NCI-H1930 (cell line): ENCODE results near the gene NFIX.
"Not testable (repeated sequence)": the region's sequence is repeated elsewhere in the genome, so short reads cannot be mapped to it uniquely, and the experiment has no call there.

Source experiments
- DNase-seq, 2 experiments: peaks; one replicate each; lab custom pipeline; 2025; lab: John Stamatoyannopoulos, UW

NFIX gene

DNA sequence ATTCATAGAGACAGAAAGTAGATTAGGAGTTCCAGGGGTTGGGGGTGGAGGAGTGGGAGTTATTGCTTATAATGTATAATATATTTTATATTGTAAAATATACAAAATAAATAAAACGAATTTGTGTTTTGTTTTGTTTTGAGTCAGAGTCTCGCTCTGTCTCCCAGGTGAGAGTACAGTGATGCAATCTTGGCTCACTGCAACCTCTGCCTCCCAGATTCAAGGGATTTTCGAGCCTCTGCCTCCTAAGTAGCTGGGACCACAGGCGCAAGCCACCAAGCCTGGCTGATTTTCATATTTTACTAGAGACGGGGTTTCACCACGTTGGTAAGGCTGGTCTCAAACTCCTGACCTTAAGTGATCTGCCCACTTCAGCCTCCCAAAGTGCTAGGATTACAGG lies 35.8 kb upstream of the NFIX start:
- DNase-seq, result no peak

DNA sequence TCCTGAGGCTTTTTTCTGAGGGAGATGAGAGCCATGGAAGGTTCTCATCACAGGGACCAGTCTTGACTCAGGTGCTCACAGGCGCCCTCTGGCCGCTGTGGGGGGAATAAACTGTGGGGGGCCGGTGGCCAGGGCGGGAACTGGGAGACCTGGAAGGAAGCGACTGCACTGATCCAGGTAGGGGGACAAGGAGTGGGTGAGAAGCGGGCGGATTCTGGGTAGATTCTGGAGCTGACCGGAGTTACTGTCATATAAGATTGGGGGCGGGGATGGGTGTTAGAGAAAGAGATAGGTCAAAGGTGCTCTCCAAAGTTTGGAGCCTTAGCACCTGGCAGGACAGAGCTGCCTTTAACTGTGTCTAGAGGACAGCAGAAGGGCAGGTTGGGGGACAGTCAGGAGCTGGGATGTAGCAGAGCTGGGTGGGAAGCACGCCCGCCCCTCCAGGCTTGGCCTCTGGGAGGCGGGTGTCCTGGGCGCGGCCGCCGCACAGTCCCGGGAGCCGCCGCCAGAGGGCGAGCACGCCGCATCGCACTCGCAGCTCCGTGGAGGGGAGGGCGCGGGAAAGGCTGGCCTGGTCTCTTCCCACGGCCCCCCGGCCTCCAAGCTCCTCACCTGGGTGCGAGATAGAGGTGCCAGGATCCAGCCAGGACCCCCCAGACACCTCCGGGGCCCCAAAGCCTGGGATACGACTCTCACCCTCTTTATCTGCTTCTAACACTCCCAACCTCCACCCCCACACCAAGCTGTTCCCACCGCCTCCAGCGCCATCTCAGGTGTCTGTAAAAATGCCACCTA lies 30.1 kb upstream of the NFIX start:
- peak; percentile 59 to 74 for DNase-seq

DNA sequence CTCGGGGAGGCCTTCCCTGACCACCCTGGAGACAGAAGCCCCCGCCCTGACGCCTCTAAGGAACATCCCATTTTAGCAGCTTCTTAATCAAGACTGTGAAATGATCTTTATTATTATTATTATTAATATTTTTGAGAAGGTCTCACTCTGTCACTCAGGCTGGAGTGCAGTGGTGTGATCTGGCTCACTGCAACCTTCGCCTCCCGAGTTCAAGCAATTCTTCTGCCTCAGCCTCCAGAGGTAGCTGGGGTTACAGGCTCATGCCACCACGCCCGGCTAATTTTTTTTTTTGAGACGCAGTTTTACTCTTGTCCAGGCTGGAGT lies 29.5 kb upstream of the NFIX start:
- DNase-seq, result no peak

DNA sequence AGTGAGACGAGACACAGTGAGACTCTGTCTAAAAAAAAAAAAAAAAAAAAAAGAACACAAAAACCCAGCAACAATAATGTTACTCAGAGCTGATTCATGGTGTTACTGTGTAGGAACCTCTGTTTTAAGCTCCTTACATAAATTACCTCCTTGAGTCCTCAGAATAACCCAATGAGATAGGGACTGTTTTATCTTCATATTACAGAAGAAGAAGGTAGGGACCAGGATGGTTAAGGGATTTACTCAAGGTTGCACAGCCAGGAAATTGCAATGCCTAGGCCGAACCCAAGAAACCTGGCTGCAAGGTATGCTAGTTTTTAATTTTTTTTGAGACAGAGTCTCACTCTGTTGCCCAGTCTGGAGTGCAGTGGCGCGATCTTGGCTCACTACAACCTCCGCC lies 27.4 kb upstream of the NFIX start:
- DNase-seq, result no peak

DNA sequence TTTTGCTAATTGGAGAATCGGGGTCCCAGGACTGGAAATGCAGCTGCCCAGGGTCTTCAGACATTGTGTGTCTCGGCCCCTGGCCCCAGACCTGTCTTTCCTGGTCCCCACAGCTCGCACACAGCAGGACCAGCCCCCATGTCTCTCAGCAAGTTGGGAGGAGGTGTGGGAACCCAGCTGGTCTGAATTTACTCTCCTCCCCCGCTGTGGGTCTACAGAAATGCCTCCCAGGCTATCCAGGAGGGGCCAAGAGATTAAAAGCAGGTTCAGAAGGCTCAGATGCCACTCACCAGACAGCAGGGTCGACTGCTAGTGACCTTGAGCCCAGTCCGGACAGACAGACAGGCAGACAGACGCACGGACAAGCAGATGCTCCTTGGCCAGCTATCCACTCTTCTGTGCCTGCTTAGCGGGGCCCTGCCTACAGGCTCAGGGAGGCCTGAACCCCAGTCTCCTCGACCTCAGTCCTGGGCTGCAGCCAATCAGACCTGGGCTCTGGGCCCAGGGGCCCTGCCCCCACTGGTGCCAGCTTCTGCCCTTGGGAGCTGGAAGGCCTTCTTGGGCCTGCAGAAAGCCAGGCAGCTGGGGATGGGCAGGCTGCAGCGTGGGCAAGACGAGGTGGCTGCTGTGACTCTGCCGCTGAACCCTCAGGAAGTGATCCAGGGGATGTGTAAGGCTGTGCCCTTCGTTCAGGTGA lies 25.8 kb upstream of the NFIX start, which contains the start of gene DAND5:
Gene DAND5, plus strand, starts transcription at position 285 of the 697 bp plus-strand sequence. Its CDS starts 85 bp downstream, at position 370.
- DNase-seq, result no peak

DNA sequence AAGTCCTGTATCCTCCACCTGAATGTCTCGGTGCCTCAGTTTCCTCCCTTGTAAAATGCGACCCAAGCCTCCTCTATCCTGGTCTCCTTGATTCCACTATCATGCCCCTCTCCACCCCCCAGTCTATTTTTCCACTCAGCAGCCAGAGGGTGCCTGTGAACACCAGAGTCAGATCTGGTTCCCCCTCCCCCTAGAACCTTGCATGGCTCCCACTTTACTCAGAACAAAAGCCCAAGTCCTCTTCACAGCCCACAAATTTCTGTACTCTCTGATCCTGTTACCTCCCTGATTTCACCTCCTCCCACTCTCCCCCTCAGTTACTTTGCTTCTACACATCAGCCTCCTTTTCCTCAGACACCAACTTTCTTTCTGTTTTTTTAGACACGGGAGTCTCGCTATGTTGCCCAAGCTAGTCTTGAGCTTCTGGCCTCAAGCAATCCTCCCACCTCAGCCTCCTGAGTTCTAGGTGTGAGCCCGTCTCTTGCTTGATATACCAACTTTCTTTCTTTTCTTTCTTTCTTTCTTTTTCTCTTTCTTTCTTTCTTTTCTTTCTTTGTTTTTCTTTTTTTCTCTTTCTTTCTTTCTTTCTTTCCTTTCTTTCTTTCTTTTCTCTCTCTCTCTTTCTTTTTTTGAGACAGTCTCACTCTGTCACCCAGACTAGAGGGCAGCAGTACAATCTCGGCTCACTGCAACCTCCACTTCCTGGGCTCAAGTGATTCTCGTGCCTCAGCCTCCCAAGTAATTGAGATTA lies 25.0 kb upstream of the NFIX start:
- no peak for DNase-seq

DNA sequence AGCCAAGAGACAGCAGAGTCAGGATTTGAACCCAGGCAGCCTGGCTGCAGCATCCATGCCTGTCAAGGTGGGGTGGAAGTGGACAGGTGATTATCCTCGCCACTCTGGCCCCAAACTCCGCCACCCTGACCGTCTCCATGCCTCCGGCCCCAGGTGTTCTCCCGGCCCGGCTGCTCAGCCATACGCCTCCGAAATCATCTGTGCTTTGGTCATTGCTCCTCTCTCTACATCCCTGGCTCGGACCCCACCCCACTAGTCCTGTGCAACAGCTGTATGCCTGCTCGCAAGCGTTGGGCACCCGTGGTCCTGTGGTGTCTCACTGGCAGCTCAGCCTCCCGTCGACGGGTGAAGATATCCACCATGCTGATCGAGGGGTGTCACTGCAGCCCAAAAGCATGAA lies 22.0 kb upstream of the NFIX start:
- DNase-seq, result no peak

GRCh38 chr19:12974301-12975220 lies 20.7 kb upstream of the NFIX start:
- no peak for DNase-seq

GRCh38 chr19:12975221-12975741 lies 20.0 kb upstream of the NFIX start:
- DNase-seq, result no peak

- DNase-seq, result not testable (repeated sequence)
Measured at GRCh38 chr19:12976109-12976508, 19.2 kb upstream of the NFIX start.

DNA sequence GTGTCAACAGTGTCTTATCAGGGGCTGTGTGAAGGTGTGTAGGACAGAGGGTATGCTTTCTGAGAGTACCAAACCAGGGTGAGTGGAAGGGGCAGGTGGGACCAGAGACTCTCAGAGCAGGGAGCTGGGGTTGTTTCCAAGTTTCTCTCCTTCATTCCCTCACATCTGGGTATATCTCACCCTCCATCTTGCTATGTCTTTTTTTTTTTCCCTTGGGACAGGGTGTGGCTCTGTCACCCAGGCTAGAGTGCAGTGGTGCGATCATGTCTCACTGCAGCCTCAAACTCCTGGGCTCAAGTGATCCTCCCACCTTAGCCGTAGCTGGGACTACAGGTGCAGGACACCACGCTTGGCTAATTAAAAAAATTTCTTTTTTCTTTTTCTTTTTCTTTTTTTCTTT lies 15.3 kb upstream of the NFIX start:
- DNase-seq, result no peak

DNA sequence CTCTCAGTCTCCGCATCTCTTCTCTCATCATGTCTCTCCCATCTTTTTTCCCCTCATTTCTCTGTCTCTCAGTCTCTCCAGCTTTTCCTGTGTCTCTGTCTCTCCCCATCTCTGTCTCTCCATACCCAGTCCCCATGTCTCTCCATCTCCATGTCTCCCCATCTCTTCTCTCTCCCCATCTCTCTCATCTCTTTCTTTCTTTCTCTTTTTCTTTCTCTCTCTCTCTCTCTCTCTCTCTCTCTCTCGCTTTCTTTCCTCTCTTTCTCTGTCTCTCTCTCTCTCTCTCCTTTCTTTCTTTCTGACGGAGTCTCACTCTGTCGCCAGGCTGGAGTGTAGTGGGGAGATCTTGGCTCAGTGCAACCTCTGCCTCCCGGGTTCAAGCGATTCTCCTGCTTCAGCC lies 12.6 kb upstream of the NFIX start:
- no peak for DNase-seq

DNA sequence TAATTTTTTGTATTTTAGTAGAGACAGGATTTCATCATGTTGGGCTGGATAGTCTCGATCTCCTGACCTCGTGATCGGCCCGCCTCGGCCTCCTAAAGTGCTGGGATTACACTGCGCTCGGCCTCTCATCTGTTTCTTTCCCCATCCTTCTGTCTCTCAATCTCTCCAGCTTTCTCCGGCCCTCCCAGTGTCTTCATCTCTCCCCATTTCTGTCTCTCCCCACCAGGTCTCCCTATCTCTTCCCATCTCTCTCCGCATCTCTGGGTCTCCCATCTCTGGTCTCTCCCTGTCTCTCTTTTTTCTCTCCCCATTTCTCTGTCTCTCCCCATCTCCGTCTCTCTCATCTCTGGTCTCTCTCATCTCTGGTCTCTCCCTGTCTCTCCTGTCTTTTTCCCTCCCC lies 12.2 kb upstream of the NFIX start:
- no peak for DNase-seq

DNA sequence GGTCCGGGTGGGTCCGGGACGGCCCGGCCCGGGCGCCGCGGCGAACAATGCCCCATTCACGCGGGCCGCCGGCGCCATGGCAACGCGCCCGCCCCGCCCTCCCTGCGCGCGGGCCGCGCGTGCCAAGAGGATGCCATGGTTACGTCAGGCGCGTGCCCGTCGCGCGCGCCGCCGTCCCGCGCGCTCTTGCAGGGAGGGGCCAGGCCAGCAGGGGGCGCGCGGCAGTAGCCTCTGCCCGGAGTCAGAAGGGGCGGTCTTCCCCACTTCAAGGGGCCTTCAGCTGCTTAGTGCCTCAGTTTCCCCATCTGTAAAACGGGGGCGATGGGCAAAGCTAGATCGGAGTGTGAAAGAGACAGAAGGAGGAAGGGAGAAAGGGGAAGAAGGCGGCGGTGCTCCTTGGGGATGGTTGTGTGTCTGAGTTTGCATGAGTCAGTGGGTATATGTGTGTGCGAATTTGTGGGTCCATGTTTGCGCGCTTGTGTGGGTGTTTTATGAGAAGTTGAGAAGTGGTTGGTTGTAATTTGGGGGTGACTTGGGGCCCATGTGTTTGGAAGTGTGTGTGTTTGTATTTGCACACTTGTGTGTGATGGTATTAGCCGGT lies 11.6 kb upstream of the NFIX start:
- DNase-seq, result peak in 1 of 2 experiments; percentile 80

DNA sequence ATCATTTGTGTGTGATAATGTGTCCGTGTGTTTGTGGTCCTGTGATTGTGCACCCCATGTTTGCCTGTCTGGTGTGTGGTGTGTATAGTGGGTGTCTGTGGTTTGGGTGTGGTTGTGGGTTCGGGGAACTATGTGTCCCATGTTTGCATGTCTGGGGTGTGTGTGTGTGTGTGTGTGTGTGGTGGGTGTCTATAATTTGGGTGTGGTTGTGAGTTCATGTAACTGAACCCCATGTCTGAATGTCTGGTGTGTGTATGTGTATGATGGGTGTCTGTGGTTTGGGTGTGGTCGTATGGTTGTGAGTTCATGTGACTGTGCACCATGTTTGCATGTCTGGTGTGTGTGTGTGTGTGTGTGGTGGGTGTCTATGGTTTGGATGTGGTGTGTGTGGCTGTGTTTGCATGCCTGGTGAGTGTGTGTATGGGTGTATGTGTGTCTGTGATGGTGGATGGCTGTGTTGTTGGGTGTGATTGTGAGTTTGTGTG lies 11.1 kb upstream of the NFIX start:
- DNase-seq, result no peak

DNA sequence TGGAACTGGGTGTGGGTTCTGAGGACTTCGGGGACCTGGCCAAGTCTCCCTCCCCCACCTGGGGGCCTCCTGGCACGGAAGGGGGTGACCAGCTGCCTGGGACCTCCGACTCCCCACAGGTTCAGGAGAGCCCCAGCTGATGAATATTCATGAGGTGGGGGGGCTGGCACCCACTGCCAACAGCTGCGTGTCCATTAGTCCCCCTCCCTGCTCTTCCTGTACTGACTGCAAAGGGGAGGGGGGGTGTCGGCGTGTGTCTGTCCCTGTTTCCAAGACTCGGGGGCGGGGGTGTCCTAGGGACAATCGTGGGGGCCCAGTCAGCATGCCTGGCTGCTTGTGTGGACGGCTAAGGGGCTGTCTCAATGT lies 10.6 kb upstream of the NFIX start:
- DNase-seq, result no peak

DNA sequence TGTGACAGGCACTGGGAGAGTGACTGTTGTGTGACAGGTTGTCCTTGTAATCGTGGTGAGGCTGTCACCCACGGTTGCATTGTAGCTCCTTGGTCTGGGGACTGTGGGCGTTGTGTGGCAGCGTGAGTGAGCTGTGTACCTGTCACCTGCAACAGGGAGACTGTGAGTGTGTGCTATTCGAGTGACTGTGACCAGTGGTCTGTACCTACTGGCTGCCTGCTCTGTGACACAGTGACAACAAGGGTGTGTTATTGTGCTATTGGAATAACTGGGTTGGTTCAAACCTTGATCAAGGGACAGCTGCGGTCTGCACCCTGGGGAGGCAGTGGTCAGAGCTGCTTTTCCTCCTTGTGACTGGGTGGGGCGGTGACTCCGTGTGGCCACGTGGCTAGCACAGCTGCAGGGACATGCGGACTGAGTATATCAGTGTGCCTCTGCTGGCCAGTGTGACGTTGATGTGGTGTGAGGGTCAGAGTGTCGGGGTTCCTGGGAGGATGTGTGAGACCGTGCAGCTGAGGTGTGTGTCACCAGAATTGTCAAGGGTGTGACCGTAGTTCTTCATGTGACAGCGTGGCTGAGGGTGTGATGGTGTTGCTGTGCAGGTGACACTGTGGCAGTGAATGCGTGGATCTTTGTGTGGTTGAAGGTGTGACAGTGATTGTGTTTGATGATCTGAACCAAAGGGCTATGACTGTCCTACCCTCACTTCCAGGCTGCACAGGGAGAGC lies 10.1 kb upstream of the NFIX start:
- DNase-seq, result no peak

DNA sequence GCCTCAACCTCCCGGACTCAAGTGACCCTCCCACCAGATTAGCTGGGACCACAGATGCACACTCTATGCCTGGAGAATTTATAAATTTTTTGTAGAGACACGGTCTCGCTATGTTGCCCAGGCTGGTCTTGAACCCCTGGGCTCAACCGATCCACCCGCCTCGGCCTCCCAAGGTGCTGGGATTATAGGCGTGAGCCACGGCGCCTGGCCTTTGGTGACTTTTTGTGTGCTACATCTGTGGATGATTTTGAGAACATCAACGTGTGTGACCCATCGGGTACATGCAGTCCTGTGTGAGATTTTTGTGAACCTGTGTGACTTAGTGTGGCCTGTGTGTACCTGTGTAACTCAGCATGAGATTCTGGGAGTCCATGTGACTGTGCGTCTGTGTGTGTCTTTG lies 8.5 kb upstream of the NFIX start:
- no peak for DNase-seq

- no peak for DNase-seq
Measured at GRCh38 chr19:12987190-12987589, 8.1 kb upstream of the NFIX start.

- DNase-seq, result no peak
Measured at GRCh38 chr19:12987781-12988180, 7.5 kb upstream of the NFIX start.
